NCI-H526 (cell line): Measurements from ENCODE around the gene GRM7.
"Not testable (repeated sequence)": the region's sequence is repeated elsewhere in the genome, so short reads cannot be mapped to it uniquely, and the experiment has no call there.

Experiments
- DNase-seq, 2 experiments: peaks; one replicate each; lab custom pipeline; 2025; lab: John Stamatoyannopoulos, UW

The GRM7 gene

DNA sequence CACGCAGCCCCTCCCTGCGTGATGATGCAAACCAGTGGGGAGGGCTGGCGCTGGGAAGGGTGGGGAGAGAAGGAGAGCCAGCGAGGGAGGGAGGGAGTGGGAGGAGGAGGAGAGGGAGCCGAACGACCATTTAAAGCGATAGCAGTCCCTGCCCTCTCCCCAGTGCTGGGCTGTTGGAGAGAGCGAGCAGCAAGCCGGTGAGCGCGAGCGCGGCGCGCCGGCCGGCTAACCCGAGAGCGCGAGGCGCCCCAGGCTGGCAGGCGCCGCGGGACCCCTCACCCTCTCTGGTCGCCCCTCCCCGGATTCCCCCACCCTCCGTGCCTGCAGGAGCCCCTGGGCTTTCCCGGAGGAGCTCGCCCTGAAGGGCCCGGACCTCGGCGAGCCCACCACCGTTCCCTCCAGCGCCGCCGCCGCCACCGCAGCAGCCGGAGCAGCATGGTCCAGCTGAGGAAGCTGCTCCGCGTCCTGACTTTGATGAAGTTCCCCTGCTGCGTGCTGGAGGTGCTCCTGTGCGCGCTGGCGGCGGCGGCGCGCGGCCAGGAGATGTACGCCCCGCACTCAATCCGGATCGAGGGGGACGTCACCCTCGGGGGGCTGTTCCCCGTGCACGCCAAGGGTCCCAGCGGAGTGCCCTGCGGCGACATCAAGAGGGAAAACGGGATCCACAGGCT, at the start of gene GRM7:
GRM7 (plus strand) TSS at position 162 of the 671 bp plus-strand sequence.
- DNase-seq: peak; percentile 16 to 70

DNA sequence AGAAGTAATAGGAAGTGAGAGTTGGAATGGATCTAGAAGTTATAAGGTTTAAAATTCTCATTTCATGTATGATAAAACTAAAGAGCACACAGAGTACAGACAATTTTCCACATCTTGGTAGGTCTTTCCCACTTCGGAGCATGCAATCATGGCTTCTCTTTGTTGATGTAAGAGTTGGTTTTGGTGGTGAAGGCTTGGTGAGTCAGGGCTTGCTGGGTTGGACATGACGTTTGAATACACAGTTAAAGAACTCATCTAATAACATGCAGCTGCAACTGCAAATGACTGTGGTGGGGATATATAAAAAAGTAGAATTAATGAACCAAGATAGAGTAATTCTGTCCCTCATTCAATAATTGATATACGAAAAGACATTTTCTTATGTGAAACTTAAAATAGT, 39.5 kb upstream of the GRM7 start:
- no peak for DNase-seq

DNA sequence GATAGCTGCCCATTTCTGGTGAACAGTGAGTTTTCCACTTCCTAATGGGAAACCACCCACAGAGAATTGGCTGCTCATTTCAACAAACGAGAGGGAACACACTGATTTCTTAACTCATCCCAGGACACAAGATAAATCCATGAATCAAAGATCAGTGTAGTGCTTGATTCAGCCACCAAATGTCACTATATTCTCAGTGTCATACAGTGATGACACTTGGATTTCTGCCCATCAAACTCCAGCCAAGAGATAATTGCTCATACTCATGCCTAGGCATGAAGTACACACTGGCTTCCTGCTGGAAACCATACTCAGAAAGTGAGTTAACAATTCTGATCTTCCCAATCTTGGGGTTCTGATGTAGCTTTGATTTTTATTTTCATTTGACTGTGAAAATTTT, 35.4 kb upstream of the GRM7 start:
- no peak for DNase-seq

DNA sequence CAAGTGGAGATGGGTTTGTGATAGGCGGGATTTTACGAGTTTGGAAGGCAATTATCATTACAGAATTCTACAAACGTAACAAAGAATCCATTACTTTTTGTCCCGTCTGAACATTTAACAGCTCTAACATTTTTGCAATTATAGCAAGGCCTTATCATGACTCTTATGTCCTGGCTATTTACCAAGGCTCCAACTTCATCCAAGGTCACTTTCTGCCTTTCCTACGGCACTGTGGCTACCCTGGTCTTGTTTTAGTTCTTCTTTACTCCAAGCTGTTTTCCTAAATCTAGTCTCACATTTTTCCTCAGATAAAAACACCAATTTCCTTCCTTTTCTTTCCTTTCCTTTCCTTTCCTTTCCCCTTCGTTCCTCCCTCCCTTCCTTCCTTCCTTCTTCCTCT, 33.5 kb upstream of the GRM7 start:
- no peak for DNase-seq

DNA sequence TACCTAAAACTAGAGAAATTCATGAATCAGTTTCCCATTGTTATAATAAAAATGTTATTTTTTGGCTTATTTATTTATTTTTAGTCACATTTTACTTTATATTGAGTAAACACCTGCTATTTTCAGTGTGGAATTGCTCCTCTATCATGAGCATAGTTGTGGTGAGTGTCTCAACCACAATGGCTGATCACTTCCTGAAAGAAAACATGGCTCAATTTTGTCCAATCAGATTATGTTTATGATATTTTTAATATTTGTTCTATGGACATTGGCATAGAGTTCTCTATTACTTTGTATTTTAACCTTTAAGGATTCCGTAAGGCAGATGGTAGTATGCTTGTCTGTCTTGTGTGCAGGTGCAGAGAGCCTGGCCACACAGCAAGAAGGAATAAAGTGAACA, 16.2 kb upstream of the GRM7 start:
- no peak for DNase-seq

DNA sequence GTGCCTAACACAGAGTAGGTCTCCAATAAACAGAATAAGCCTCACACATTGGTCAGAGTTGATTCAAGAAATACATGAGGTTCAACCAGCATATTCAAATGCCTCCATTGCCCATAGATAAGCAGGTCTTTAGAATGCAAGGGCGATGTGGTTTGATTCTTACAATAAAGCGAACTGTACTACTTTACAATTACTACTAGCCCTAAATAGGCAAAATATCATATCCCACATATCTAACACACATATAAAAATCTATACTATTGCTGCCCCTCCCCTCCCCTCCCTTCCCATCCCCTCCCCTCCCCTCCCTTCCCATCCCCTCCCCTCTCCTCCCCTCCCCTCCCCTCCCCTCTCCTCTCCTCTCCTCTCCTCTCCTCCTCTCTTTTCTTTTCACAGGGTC, 6.7 kb upstream of the GRM7 start:
- no peak for DNase-seq

DNA sequence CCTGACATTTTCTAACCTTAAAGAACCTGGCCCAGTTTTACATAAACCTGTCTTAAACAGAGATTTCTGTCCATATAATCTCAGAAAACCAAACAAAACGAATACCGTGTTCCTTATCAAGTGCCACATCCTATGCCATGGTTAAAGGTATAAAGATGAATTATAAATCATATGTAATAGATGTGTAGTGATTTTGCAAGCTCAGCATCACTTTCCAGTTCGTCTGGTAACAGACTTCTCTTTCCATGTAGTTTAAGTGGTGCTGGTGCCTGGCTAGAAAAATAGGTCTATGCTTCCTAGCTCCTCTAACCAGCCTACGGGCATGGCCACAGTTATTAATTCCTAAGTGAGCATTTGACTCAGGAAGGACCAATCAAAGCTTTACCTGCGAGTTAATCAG, 3.4 kb upstream of the GRM7 start:
- DNase-seq: no peak

DNA sequence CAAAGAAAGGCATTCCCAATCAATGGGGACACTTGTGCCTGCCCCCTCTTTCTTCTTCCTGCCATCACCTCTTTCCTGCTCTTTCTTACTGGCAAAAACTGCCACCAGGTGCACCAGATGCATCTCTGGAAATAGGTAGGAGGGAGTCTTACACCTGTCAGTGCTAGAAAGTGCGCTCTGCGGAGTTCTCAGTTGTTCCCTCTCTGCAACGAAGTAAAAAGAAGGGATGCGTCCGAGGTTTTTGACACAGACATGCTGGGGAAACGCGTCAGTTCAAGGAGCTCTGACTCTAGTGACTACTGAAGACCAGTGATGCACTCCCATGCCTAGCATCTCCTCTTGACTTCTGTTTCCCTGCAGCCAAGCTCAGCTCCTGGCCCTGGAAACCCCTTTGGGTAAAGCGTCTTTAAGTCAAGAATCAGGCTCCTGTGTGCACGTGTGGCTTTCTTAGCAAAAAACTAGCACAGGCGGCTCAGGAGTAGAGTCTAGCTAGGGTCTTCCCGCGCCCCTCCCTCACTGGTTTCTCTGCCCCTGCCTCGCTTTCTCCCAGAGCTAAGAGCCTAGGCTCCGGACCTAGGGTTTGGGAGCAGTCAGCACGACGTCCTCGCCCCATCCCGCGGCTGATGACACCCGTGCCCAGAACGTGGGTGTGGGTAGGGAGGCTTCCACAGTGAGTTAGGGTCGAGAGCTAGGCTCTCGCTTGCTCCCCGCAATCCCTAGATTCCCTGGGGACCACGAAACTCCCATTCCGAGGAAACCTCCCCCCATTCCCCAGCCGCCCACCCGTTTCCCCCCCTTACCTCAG, 564 bp upstream of the GRM7 start:
- peak in 1 of 2 experiments; percentile 26 for DNase-seq

DNA sequence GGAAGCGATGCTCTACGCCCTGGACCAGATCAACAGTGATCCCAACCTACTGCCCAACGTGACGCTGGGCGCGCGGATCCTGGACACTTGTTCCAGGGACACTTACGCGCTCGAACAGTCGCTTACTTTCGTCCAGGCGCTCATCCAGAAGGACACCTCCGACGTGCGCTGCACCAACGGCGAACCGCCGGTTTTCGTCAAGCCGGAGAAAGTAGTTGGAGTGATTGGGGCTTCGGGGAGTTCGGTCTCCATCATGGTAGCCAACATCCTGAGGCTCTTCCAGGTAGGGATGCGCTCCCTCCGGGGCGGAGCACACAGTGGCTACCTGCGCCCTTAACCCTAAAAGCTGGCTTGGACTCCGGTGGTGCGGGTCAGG, 698 bp downstream of the GRM7 start:
- peak in 1 of 2 experiments; percentile 45 for DNase-seq

DNA sequence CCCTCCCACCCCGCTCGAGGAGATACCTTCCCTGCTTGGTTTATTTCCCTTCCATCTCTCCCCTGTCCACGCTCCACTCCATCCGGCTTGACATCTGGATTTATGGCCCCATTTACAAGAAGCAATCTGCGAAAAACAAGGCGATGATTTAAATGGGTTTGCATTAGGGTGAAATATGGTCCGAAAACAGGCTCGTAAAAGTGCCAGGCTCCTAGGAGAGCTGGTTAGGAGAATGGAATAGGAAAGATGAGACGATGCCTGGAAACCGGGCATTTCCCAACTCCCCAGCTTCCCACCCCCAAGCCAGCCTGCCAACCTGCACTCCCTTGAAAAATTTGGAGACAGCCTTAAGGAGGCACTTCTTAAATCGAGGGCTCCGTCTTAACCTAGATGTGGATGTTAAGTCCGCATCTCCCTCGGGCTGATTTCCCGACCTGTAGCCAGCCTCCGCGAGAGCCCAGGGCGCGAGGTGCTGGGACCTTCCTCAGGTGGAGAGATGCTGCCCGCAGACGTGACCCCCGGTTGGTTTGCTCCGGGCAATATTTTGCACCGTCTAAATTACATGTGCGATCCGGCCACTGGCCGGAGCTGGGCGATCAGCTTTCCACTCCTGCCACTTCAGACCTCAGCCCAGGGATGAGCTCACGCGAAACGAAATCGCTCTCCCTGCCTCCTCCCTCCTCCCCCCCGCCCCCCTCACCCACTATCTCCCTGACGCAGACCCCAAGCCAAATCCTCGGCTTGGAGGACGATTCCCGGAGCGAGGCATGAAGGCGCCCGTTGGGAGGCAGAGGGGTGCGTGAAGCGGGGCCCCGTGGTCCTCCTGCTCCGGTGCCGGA, 1.3 kb downstream of the GRM7 start:
- peak in 1 of 2 experiments; percentile 34 for DNase-seq

DNA sequence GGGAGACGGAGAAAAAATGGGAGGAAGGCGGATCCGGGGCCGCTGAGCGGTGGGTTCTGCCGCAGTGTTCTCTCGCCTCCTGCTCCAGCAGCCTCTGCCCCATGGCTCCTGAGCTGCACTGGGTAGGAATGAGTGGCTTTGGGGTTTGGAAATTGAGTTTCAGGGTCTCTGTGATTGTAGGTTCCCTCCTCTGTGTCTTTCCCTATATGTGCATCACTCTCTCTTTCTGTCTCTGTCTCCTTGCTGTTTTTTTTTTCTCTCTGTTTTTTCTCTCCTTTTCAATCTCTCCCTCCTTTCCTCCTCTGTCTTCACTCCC, 1.9 kb downstream of the GRM7 start:
- DNase-seq: no peak

DNA sequence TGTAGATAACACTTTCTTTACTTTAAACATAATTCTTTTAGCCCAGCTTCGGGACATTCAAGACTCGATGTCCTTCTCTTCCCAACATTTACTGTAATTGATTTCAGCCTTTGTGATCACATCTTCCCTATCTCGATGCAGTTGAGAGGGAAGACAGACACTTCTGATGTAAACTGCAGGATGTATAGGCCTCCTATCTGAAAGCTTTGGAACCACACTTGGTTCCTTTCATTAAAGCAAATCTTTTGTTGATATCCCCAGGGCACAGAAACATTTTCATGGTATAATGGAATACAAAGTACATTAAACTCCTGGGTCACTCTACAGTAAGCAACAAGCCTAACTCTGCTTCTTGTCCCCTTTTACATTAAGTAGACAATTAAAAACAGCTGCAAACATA, 6.4 kb downstream of the GRM7 start:
- DNase-seq: no peak

DNA sequence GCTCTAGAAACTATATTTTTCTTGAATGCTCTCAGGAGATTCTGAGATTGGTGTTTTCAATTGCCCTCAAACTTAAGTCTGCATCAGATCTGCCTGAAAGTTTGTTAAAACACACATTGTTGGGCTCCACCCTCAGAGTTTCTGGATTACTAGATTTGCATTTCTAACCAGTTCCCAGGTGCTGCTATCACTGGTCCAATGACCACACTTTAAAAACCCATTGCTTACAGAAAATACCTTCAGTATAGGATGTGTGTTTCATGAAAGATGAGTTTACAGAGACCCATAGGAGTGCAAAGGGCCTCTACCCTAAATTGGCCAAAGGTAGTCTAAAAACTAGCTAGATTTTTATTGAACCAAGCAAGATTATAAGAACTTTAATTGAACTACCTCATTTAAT, 17.8 kb downstream of the GRM7 start:
- peak in 1 of 2 experiments; percentile 8 for DNase-seq

DNA sequence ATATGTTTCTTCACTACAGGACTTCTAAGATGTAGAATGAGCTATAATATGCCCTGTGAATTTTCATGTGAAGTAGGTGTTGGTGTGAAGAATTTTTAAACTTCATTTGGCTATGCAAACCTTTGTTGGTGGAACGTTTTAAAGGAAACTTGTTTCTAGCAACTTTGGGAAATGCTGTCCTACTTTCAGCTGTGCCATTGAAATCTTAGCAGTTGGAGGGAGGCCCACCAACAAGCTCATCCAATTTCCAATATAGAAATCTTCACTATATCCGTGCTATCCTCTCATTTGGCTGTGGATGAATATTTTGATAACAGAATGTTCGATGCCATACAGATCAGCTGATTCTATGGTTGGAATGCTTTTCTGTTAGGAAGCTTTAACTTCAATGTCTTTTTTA, 51.3 kb downstream of the GRM7 start:
- no peak for DNase-seq

DNA sequence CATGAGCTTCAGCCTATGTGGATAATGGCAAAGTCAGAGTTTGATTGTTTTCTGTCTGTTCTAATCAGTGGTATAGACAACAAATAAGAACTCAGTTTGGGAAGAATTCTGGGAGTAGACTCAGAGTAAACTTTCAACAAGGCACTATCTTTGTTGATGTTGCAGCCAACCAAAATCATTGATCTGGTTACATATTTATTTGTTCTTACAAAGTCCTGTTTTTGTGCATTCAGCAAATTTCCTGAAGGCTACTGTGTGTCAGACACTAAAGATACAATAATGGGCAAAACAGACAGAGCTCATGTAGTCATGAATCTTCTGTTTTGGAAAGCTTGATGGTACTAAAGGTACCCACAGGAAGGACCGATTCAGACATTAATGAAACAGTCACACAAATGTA, 55.0 kb downstream of the GRM7 start:
- no peak for DNase-seq

DNA sequence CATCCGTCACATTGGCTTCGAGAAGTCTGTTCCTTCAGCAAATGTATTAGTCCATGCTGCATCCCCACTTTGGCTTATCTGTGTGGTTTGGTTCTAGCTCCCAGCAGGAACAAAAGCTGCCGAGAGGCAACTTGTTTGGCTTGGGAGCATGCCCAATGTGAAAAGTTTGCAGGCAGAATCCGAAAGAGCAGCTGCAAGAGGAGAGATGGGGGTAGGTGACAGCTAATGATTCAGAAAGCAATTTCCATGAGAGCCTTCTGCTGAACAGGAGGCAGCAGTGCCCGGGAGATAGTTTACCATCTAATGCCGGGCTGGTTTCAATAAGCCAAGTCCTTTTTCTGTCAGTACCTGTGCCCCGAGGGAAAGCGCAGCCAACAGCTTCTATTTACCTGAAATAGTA, 60.2 kb downstream of the GRM7 start:
- DNase-seq: no peak

DNA sequence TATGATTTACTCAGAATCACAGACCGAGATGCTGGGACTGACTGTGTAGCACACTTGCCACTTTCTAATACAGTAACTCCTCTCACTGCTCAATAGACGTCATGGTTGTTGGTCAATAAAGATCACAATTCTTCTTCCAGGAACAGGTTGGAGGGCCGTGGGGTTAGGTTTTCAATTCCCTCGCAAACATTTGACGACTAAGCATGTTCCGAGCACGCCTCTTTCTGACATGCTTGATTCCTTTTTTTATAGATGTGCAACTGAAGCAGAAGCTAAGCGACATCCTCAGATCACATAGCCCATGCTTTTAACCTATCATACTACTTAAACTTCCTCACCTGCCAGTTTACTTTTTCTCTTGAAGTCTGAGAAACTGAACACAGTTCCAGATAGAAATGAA, 61.0 kb downstream of the GRM7 start:
- no peak for DNase-seq

DNA sequence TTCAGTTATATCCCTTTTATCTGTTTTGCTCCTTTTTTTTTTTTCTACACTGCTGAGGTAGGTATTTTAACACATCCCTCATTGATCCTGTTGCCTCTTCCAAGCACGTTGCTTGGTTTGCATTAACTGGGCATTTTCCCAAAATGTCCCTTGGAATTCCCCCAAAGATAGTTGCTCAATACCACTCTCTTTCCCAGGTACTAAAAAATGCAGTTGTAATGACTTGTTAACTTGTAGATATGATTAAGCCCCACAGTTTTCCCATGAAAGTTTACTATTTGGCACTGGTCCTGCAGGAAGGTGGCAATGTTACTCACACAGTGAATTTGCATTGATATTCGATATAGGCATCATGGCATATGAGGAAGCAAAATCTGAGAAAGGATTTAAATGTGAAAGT, 67.1 kb downstream of the GRM7 start:
- DNase-seq: peak in 1 of 2 experiments; percentile 15

DNA sequence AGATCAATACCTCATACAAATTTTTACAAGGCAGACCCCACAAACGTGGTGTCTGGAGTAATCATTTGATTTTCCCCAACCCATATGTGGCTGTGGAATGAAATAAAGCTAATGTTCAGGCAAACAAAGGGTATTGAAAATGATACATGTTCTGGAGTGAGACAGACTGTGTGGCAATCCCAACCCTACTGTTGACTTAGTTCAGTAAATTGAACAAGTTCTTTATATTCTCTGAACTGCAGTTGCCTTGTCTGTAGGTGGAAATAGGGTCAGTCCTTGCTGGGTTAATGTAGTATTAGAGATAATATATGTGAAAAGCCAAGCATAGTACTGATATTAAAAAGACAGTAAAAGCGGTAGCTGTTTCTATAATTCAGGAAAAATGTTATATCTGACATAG, 69.0 kb downstream of the GRM7 start:
- DNase-seq: no peak

DNA sequence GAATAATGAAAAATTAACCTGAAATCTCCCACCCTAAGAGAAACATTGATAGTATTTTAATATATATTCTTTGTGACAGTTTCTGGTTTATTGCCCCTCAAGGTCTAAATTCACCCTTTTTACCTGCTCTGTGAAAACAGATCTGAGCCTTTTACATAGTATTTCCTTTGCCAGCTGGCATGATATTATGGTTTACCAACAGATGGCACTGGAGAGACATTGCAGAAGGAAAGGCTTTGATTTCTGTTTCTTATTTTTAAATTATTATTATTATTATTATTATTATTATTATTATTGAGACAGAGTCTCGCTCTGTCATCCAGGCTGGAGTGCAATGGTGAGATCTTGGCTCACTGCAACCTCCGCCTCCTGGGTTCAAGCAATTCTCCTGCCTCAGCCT, 74.5 kb downstream of the GRM7 start:
- DNase-seq: not testable (repeated sequence)

DNA sequence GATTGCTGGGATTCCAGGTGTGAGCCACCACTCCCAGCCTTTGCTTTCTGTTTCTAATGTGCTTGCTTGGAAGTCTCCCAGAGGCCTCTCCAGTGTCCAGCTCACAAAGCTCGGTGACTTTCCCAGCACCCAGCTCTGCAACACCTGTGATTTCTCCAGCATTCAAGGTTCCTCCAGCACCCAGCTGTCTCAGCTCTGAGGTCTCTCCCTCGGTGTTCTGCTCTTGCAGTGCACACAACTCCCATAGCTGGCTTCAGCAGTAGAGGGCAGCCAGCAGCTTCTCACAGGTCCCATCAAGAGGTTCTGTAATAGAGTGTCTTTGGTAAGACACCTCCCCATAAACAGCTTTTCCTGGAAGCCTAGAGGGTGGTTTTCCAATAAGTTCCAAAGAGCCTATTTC, 75.1 kb downstream of the GRM7 start:
- no peak for DNase-seq

DNA sequence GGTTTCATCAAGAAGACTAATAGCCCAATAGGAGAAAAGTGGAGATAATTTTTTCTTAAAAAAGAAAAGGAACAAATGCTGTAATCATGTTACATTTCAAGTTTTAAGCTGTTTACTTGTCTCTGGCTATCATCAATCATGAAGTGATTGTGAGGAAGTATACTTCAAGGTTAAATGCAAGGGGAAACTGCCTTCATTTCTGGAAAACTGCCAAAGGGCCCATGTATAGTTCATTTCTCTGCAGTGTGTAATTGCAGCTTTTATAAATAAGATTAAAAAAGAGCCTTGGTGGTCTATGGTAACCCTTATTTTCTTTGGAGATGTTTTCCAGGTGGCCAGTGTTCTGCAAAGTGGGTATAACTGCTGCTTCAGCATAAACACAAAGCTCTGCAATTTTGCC, 101.9 kb downstream of the GRM7 start:
- DNase-seq: no peak

DNA sequence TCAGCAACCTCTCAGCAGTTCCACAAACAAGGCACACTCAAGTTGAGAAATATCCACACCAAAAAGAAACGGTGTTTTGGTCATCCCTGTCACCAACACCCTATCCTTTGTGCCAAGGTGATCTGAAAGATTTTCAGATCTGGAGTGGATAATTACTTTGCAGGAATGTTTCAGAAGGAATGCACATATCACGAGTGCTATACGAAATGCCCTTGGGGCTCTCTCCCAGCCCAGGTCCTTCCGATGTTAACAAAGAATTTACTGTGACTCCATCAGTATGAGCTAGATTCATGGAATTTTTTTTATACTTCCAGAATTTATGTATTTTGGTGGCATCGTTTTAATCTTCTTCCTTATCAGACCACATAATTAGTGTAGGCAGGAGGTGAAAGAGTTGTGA, 105.0 kb downstream of the GRM7 start:
- no peak for DNase-seq
